Left lung (tissue), 10 donors: ENCODE data around the gene KCNC1. TPM values are rescaled to one million over a fixed set of nuclear protein-coding genes. Genes with fewer than 3 reads are reported as not detected.

Experiments used
- ATAC-seq: fragments of 200-7000 bp; cut with Tn5 transposase; one replicate; pipeline ENCODE4 v1.9.1; 2020; ENCODE audit warnings: moderate library complexity
- DNase-seq, 4 donors: peaks; one replicate each; pipeline ENCODE4 v3.0.0-alpha.2; 2013 to 2020
- H3K27ac ChIP-seq, 2 donors: fragments of 200-600 bp; sonication (generic) in 1 of 2; one replicate each; pipeline versions ENCODE4 v1.5.0 to v1.8.0; 2020 to 2021
- H3K27me3 ChIP-seq, 2 donors: fragments of 200-600 bp; sonication (generic) in 1 of 2; one replicate each; pipeline versions ENCODE4 v1.5.0 to v1.8.0; 2020 to 2021
- H3K36me3 ChIP-seq, 2 donors: fragments of 200-600 bp; sonication (generic) in 1 of 2; one replicate each; pipeline versions ENCODE4 v1.5.0 to v1.8.0; 2020 to 2021
- H3K4me1 ChIP-seq, 2 donors: fragments of 200-600 bp; one replicate each; pipeline ENCODE4 v1.8.0; 2021
- H3K4me3 ChIP-seq, 2 donors: fragments of 200-600 bp; sonication (generic) in 1 of 2; one replicate each; pipeline versions ENCODE4 v1.5.0 to v1.8.0; 2020 to 2021; ENCODE audit warnings: mild to moderate bottlenecking in 1 of 2
- H3K9me3 ChIP-seq, 2 donors: fragments of 200-600 bp; sonication (generic) in 1 of 2; one replicate each; pipeline versions ENCODE4 v1.5.0 to v1.8.0; 2020 to 2021
- intact Hi-C, 2 donors: fragments of 100-400 bp; cut with DNase I; formaldehyde crosslinking; loops; one replicate each; pipeline versions ENCODE4 v1.11.2 to v1.14.2; 2022
- polyA plus RNA-seq, 6 donors: library from polyadenylated mRNA; unstranded; fragments of 120-200 nt; gene quantifications; one replicate each; pipeline ENCODE4 v1.2.1, GENCODE V29; 2013; ENCODE audit not compliant: insufficient read length in 6 of 6
- total RNA-seq, 2 donors: library from RNA; stranded (reverse); fragmentation: NEBNext Ultra II Directional; extraction: Animal tissue kit (Norgen Biotek cat#: 25700); gene quantifications; one replicate each; pipeline ENCODE4 v1.2.1, GENCODE V29; 2021
- TF ChIP-seq, protein P1 (sequence below), 2 donors: fragments of 200-600 bp; sonication (generic) in 1 of 2; IDR thresholded peaks; one replicate each; pipeline versions ENCODE4 v1.5.0 to v1.8.0; 2021; ENCODE audit warnings: antibody characterized with exemption in 2 of 2
- donor health status: DM: no; HTN: yes; CAD: no.
- donor health status: DM: no; HTN: no; CAD: no.

KCNC1 gene
- total and polyA plus RNA-seq, 8 donors: 0.78 to 1.2 (median 0.89) TPM; not detected in 2

- no peaks in the 10 kb centered on the region for H3K4me1 ChIP-seq
- H3K36me3 ChIP-seq: no peaks in the 10 kb centered on the region
- H3K4me3 ChIP-seq: no peak overlapping the region
- no peak overlapping the region for H3K27ac ChIP-seq
- H3K27me3 ChIP-seq: no peaks in the 10 kb centered on the region
- no peaks in the 10 kb centered on the region for H3K9me3 ChIP-seq
- no peak for DNase-seq
- TF ChIP-seq, protein P1, sequence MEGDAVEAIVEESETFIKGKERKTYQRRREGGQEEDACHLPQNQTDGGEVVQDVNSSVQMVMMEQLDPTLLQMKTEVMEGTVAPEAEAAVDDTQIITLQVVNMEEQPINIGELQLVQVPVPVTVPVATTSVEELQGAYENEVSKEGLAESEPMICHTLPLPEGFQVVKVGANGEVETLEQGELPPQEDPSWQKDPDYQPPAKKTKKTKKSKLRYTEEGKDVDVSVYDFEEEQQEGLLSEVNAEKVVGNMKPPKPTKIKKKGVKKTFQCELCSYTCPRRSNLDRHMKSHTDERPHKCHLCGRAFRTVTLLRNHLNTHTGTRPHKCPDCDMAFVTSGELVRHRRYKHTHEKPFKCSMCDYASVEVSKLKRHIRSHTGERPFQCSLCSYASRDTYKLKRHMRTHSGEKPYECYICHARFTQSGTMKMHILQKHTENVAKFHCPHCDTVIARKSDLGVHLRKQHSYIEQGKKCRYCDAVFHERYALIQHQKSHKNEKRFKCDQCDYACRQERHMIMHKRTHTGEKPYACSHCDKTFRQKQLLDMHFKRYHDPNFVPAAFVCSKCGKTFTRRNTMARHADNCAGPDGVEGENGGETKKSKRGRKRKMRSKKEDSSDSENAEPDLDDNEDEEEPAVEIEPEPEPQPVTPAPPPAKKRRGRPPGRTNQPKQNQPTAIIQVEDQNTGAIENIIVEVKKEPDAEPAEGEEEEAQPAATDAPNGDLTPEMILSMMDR (IDR thresholded peaks at IDR 0.05): no peak
- intact Hi-C loops: no loop called here
- no peak for ATAC-seq
Measured at GRCh38 chr11:17805043-17805442, 70.5 kb downstream of the KCNC1 start.

GRCh38 chr11:17805873-17806272 is 71.3 kb downstream of the KCNC1 start:
- Histone ChIP-seq H3K27ac (no peak overlapping the region), H3K4me3 (no peak overlapping the region), H3K9me3 (no peaks in the 10 kb centered on the region), H3K4me1 (no peaks in the 10 kb centered on the region), H3K36me3 (no peaks in the 10 kb centered on the region), H3K27me3 (no peaks in the 10 kb centered on the region)
- intact Hi-C loops: no loop called here
- DNase-seq: no peak
- TF ChIP-seq, protein P1 (IDR thresholded peaks at IDR 0.05): no peak
- ATAC-seq: no peak

GRCh38 chr11:17807034-17807433 is 72.5 kb downstream of the KCNC1 start:
- H3K4me1 ChIP-seq: no peaks in the 10 kb centered on the region
- H3K27me3 ChIP-seq: no peaks in the 10 kb centered on the region
- H3K4me3 ChIP-seq: no peak overlapping the region
- no peaks in the 10 kb centered on the region for H3K9me3 ChIP-seq
- H3K36me3 ChIP-seq: no peaks in the 10 kb centered on the region
- intact Hi-C loops: no loop called here
- H3K27ac ChIP-seq: no peak overlapping the region
- ATAC-seq (no peak), DNase-seq (no peak)
- TF ChIP-seq, protein P1 (IDR thresholded peaks at IDR 0.05): no peak

- TF ChIP-seq, protein P1 (IDR thresholded peaks at IDR 0.05): no peak
- no peaks in the 10 kb centered on the region for H3K9me3 ChIP-seq
- DNase-seq (no peak), ATAC-seq (no peak)
- no peaks in the 10 kb centered on the region for H3K4me1 ChIP-seq
- H3K4me3 ChIP-seq: no peak overlapping the region
- intact Hi-C loops: no loop called here
- no peak overlapping the region for H3K27ac ChIP-seq
- H3K27me3 ChIP-seq: no peaks in the 10 kb centered on the region
- no peaks in the 10 kb centered on the region for H3K36me3 ChIP-seq
Measured at GRCh38 chr11:17810041-17810440, 75.5 kb downstream of the KCNC1 start.

DNA sequence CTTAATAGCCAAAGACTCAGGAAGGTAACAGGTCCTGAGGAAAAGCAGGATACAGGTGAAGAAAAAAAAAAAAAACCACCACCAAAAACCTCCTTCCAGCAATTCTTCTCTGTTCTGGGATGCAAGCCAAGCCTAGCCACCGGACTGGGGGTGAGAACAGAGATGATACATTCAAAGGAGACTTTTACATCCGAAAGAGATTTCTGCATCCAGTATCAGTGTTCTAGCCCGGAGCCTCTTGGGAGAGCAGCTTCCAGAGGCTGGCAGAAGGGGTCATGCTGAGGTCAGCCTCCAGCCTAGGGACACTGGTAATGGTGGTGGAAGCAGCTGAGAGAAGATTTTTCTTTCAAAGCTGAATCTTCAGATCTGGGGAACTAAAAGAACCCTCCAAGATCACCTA is 76.2 kb downstream of the KCNC1 start:
- Histone ChIP-seq H3K27me3 (no peaks in the 10 kb centered on the region), H3K4me1 (no peaks in the 10 kb centered on the region)

More for the DNA sequence above, 76.2 kb downstream of the KCNC1 start:
- TF ChIP-seq, protein P1 (IDR thresholded peaks at IDR 0.05): no peak
- ATAC-seq (no peak), DNase-seq (no peak)
- H3K36me3 ChIP-seq: no peaks in the 10 kb centered on the region
- H3K27ac ChIP-seq: no peak overlapping the region
- H3K4me3 ChIP-seq: no peak overlapping the region
- no peaks in the 10 kb centered on the region for H3K9me3 ChIP-seq
- intact Hi-C loops: no loop called here
